ENCODE data around the gene B4GALT2.

The B4GALT2 gene

DNA sequence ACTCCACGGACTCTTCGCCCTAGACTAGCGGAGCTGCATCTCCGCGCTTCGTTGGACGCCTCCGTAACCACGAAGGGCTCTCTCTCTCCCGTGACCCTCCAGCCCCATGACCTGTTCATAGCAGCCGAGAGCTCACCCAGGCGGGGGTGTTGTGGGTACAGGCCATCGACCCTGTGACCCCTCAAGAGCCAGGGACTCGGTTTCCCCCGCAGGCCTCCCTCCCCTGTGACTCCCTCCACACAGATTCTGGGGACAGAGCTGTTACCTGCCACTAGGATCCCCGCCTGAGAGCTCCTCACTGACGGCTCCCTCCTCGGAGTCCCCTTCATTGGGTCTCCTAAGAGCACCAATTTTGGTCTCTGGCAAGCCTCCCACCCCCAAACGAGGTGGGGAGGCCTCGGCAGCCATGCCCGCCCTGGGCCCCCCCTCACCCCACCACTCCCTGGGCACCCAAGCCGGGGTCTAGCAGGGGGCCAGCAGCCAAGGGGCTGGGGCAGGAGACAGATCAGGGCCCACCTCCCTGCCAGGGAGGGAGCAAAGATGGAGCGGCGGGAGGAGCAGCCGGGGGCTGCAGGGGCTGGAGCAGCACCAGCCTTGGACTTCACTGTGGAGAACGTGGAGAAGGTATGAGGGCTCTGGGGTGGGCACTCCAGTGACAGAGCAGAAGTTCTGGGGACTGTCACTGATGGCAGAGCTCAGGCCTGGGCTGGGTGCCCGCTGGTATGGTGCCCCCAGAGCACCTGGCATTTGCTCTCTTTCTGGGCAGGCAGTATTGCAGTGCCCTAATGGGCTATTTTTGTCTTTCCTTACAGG is 31.7 kb upstream of the B4GALT2 start:
- no peak for DNase-seq

DNA sequence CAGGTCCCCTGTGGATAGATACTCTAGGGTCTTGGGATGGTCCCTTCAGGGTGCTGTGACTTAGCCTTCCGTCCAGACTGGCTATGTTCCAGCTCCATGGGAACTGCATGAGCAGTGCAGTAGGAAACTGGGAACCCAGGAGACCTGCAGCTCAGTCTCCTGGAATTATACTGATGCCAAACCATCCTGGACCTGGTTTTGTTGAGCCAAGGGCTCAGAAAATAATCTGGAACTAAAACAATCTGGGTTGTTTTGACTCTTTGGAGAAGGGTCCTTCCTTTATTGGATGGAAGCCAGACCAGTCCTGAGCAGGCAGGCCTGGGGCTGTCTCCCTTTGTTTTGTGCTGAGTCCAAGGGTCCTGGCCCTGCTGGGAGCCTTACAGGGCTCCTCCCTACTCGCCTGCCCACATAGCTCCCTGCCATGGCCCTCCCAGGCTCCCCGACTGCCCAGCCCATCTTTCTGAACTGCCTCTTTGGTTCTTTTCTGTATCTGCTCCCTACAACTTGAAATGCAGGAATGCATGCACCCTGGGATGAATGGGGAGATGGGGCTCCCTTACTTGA is 31.1 kb upstream of the B4GALT2 start:
- DNase-seq: no peak

DNA sequence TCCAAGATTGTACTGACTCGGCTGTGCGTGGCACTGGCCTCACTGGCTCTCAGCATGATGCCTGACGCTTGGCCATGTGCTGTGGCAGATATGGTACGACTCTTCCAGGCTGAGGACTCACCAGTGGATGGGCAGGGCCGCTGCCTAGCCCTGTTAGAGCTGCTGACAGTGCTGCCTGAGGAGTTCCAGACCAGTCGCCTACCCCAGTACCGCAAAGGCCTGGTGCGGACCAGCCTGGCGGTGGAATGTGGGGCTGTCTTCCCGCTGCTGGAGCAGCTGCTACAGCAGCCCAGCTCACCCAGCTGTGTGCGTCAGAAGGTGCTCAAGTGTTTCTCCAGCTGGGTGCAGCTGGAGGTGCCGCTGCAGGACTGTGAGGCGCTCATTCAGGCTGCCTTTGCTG is 29.3 kb upstream of the B4GALT2 start:
- DNase-seq: no peak

DNA sequence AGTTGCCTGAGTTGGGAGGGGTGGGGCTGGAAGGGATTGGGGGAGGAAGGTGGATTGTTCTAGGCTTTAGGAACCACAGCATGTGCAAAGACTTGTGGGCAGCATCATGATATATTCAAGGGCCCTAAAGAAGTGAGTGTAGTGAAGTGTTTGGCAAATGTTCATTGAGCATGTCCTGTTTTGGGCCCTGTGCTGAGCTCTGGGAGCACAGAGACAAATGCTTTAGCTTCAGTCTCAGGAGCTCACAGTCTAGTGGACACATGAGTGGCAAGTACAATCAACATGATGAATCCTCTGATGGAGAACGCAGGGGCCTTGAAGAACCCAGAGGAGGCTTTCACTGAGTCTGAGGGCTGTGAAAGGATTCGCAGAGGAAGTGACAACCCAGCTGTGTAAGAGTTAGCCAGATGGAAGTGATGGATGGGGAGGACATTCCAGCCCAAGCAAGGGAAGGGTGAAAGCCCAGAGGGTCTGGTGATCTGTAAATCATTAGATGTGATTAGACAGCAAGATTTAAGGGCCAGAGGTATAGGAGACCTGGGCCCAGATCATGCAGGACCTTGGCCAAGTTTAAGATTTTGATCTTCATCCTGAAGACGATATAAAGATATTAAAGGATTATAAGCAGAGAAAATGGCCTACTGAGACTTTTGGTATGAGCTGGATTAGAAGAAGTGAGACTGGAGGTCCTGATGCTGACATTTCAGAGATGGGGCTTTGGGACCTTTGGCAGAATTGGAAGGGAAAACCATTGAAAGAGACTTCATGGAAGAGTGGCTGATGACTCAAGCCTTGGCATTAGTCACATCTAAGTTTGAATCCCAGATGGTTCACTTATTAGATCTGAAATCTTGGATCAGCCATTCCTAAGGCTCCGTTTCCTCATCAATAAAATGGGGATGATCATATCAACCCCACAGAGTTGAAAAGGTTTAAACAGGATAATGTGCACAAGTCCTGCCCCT is 27.7 kb upstream of the B4GALT2 start:
- DNase-seq: no peak

DNA sequence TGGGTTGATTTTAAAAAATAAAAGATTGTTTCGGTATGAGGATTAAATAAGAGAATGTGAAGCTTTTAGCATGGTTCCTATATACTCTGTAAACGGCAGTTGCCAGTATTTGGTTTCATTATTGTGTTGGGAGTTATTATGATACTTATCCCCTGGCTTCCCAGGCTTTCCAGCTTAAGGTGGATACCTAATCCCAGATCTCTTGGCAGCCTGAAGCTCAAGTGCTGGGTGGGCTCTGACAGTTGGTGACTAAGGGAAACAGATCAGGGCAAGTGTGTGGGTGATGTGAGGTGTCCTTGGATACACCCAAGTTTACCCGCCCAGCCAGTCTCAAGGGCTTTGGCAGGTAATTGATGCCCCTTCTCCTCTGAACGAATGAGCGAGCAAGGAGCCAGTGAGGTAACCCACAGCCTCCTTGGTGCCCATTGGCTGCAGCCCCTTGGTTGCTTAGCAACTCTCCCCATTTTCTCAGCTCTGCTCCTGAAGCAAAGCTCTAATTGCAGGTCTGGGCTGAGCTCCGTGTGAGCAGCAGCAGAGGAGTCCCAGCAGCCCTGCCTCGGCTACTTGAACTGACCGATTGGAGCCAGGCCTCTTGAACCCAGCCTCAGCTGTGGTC is 26.2 kb upstream of the B4GALT2 start:
- DNase-seq: no peak

DNA sequence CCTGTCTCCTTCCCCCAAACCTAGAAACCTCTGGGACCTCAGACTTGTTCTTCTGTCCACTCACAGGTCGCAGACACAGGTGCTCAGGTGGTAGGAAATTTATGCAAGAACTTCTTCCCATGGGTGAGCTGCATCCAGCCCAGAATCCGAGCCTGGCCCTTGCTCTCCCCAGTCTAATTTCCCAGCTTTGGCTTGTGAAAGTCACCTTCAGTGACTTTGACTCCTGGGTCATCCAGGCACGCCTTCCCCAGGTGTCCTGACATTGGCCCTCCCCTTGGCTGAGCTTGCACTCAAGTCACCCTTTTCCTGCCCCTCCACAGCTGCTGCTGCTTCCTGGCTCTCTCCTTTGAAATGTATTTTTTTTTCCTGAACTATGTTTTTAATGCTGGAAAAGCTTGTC is 25.6 kb upstream of the B4GALT2 start:
- DNase-seq: no peak

DNA sequence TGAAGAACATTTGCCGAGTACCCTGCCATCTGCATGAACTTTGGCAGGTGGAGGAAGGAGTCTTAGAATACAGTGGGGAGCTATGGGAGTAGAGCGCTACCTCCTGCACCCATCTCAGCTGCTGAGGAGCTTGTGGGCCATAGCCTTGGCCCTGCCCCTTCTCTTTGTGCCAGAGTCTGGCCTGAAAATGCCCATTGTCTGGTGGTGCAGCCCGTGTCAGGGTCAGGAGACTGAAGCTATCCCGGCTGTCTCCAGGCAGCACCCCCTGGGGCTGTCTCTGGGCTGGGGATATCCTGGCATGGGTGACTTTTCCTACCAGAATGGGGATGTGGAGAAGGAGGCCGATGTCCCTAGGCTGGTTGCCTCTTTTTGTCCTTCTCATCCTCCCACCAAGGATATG is 25.0 kb upstream of the B4GALT2 start:
- DNase-seq: no peak

DNA sequence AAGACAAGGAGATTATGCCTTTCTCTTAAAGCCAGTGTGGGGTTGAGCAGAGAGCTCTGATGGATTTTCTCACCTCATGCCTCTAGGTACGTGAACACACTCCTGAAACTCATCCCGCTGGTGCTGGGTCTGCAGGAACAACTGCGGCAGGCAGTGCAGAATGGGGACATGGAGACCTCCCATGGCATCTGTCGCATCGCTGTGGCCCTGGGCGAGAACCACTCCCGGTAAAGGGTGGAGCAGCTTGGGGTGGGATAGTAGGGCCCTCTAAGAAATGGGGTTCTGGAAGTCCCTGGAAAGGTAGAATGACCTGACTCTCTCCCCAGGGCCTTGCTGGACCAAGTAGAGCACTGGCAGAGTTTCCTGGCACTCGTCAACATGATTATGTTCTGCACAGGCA is 22.8 kb upstream of the B4GALT2 start:
- no peak for DNase-seq

DNA sequence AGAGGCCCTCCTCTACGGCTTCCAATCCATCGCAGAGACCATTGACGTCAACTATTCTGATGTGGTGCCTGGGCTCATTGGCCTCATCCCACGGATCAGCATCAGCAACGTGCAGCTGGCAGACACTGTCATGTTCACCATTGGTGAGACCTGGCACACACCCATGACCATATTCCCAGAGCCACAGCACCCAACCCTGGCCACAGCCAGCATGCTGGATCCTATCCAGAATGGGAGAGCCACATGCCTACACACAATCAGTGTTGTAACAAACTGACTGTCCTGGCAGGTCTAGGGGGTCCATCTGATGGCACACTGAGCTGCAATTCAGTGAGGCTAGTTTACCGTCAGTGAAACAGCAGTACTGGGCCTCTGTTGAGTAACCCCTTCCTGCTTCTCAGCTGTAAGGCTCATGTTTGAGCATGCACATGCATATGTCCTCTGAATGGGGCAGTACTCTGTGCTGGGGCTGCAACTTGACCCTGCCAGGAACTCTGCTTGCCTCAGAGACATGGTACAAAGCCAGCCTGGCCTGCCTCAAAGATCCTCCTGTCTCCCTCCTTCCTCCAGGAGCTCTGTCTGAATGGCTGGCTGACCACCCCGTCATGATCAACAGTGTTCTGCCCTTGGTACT is 21.5 kb upstream of the B4GALT2 start:
- DNase-seq: no peak

DNA sequence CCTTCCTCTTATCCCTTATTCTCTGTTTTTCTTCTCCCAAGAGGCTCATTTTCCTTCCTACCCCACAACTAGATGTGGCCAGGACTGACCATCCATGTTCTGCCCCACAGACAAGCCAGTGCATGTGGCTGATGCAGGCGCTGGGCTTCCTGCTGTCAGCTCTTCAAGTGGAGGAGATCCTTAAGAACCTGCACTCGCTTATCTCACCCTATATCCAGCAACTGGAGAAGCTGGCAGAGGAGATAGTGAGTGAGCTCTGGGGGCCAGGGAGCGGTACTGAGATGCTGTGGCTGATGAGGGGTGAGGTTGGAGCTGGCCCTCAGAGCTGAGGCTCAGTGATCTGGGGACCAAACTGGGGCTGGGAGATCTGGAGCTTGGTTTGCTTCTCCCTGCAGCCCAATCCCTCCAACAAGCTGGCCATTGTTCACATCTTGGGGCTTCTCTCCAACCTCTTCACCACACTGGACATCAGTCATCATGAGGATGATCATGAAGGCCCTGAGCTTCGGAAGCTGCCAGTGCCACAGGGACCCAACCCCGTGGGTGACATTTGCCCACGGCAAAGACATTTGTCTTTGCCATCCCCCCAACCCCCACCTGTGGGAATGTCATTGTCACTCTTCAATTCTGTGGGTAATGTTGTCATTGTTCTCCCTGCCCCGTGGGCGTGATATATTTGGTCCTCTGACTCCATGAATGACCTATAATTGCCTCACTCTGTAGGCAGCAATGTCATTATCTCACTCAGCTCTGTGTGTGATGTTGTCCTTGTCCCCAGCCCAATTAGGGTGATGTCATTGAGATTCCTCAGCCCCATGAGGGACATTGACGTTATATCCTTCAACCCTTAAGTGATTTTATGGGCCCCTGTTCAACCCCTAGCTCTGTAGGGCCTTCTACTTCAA is 20.4 kb upstream of the B4GALT2 start:
- no peak for DNase-seq

DNA sequence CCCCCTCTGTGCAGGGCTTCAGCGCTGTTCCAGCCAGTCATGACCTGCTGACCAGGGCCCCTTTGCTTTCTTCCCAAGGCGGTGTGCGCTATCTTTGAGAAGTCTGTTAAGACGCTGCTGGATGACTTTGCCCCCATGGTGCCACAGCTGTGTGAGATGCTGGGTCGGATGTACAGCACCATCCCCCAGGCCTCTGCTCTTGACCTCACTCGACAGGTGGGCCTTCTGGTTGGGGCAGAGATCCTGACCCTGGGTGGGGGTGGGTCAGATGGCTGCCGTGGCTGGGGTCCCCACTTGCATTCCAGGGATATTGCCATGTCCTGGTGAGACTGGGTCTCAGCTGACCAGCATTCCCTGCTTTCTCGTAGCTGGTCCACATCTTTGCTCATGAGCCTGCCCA is 18.2 kb upstream of the B4GALT2 start:
- no peak for DNase-seq

DNA sequence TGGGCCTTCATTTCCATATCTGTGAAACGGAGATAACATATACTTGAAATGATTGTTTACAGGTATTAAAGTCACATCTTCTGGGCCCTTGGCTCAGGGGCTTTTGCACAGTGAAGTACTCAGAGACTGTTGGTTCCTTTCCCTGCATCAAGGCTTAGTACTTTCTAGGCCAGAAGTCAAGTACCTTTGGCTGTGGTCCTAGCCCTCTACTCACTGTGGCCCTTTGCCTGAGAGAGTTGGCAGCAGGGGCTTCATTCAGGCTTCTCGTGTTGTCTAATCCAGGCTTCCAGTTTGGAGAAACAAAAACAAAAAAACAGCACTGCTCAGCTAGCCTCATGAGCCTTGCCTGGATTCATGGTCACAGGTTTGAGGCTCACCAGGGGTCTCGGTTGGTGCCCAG is 17.3 kb upstream of the B4GALT2 start:
- DNase-seq: no peak

DNA sequence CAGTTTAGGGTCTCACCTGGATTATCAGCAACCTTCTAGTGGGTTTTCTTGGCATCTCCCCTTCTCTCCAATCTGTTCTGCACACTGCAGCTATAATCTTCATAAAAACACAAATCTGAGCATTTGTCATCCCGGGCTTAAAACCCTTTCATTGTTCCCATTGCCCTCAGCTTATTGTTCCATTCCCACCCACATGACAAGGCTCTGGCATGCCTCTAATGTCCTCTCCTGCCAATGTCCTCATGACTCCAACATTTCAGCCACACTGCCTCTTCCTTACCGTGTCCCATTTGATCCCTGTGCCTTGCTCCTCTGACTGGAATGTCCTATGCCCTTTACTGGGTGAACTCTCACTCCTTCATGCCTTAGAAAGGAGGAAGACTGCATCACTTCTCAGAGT is 16.7 kb upstream of the B4GALT2 start:
- no peak for DNase-seq

DNA sequence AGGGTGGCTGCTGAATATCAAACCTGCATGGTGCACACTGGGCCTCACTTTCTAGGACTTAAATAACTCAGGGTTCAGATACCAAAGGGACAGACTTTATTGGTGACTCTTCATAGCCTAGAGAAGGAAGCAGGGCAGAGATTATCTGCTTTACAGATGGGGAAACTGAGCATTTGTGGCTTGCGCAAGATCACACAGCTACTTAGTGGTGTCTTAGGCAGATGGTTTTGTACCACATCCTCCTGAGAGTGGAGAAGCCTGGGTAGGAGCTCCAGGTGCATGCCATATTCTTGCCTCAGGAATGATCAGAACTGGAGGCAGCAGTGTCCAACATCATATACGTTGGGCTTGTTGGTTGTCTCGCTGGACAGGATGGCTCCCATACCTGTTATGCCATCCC is 16.0 kb upstream of the B4GALT2 start:
- DNase-seq: no peak

DNA sequence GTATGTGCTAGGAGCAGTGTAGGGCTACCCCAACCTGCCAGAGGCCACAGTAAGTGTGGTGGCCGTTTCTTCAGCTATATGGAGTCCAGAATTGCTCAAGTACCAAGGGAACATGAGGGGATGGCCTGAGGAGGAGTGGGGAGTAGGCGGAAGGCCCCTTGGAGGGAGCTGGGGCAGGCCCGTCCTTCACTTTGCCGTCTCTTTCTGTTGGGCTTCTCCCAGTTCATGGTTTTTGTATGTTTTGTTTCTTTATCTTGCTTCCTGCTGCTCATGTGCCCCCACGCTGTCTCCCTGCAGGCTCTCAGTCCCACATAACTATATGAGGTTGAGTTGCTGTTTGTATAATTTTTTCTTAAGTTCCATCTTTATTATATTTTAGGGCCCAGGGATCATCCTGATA is 15.1 kb upstream of the B4GALT2 start:
- DNase-seq: no peak

DNA sequence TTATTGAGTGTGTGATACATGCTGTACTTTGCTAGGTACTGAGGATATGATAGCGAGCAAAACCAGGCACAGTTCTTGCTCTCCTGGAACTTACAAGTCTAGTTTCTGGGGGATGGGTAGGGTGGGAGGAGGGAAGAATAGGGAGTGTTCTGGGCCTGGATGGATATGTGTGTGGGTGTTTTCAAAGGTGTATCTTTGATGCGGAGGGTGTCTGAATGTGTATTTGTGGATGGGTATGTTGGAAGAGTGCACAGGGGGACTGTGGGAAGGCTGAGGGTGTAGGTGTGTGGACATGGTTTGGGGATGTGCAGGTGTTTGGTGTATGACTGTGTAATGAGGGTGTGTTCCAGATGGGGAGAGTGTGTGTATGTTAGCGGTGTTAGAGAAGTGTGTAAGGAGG is 13.7 kb upstream of the B4GALT2 start:
- no peak for DNase-seq

DNA sequence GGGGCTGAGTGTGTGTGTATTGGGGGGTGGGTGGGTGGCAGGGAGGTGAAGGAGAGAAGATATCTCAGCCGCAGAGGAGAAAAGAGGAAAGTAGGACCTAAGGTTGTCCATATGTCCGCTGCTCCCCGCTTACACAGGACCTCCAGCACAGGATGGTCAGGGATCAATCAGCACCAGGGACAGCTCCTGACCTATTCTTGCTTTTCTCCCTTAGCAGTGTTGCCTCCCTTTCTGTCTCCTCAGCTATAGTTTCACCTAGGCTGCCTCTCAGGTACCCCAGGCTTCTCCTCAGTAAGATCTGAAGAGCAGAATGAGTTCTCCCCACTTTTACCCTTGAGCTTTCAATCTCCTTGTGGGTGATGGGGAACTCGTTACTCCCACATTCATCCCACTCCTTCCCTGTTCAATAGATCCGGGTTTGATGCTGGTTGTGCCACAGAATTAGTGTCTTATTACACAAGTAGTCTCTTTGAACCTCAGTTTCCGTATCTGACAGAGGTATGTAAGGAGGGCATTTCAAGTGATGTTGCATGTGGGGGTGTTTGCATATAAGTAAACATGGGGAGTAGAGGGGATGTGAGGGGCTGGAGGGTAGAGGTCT is 10.6 kb upstream of the B4GALT2 start:
- peak; percentile 23 for DNase-seq

DNA sequence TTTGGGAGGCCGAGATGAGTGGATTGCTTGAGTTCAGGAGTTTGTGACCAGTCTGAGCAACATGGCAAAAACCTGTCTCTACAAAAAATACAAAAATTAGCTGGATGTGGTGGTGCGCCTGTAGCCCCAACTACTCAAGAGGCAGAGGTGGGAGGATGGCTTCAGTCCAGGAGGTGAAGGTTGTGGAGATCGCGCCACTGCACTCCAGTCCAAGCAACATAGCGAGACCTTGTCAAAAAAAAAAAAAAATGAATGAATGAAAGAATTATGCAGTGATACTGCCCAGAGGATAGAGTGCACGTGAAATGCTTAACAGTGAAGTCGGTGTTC is 9.6 kb upstream of the B4GALT2 start:
- no peak for DNase-seq

DNA sequence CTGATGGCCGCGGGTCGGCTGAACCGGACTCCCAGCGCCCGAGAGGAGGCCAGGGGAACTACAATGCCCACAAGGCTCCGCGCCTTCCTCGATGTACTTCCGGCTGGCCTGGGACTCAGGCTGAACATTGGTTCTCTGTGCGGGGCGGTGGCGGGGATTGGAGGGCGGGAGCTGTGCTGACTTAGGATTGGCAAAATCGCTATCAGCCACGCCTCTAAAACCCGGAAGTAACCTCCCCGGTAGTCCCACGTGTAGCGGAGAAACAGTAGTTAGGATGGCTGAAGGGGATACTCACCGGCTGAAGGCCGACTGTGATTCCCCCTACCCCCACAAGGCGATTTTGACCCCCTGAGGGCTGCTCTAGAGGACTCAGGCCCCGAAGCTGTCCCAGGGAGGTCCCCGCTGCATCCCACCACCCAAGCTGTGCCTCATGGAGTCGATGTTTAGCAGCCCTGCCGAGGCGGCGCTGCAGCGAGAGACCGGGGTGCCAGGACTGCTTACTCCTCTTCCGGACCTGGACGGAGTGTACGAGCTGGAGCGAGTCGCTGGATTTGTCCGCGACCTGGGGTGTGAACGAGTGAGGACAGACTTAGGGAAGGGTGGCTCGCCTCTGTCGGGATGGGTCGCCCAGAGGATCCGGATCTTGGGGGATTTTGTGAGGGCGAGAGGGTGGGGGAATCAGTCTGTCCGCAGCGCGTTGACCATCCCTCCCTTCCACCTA is 9.1 kb upstream of the B4GALT2 start, which contains the start of gene DPH2:
Gene DPH2 (plus strand): TSS at position 265 of the 721 bp plus-strand sequence. CDS start 166 bp downstream, at position 431.
- DNase-seq: peak; percentile 97

DNA sequence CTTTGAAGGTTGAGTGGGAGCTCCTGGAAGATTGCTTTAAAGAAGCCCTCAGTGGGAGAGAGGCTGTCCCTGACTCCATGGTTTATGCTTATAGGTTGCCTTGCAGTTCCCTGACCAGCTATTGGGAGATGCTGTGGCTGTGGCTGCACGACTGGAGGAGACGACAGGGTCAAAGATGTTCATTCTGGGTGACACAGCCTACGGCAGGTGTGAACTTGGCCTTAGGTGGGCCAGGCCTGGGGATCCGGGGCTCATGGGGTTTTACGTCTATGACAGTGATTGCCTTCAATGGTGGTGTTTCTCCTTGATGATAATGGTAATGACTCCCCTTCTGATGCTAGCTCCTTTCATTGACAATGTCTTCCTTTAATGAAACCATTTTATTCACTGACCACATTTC is 8.5 kb upstream of the B4GALT2 start:
- no peak for DNase-seq

DNA sequence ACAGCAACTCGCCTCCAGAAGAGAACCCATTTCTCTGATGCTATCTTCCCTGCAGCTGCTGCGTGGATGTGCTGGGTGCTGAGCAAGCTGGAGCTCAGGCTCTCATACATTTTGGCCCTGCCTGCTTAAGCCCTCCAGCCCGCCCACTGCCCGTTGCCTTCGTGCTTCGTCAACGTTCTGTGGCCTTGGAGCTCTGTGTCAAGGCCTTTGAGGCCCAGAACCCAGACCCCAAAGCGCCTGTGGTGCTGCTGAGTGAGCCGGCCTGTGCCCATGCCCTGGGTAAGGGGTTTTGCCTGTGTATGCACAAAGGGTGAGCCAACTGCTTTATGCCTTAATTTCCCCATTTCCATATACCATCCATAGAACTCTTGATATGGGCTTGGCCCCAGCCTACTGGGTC is 8.1 kb upstream of the B4GALT2 start:
- DNase-seq: no peak

Data from stimulated activated CD4-positive, alpha-beta T cell treated with anti-CD3 and anti-CD28 coated beads, Interleukin-4, amount 100 ng/mL, for 24 hours (primary cell).